D721Med (cell line): ENCODE measurements around the gene PPP1R2.

Experiments used
- DNase-seq: peaks from one replicate; pipeline ENCODE4 v3.0.0; 2011; ENCODE audit warnings: low spot score; ENCODE audit not compliant: insufficient read length
- FAIRE-seq: peaks from 2 replicates; lab custom pipeline; 2011; peaks lifted over from hg19 to GRCh38; lab: Jason Lieb, UNC
- CTCF ChIP-seq: IDR thresholded peaks from 2 replicates; pipeline ENCODE4 v1.5.1; 2012; ENCODE audit warnings: mild to moderate bottlenecking, control low read depth; ENCODE audit not compliant: insufficient read depth; ENCODE audit errors: missing control alignments

The PPP1R2 gene

GRCh38 chr3:195466251-195466650 lies 76.9 kb downstream of the PPP1R2 start:
- TF ChIP-seq CTCF = no peak
- no peak for FAIRE-seq

More at GRCh38 chr3:195466251-195466650, 76.9 kb downstream of the PPP1R2 start:
- no peak for DNase-seq
